ENCODE data around the gene DLK1. TPM values are rescaled to one million over a fixed set of nuclear protein-coding genes. Genes with fewer than 3 reads are reported as not detected.

DLK1 gene
- total RNA-seq, 1 experiment from 2014 or later: 3.3 TPM

GRCh38 chr14:100712490-100712889 lies 14.2 kb upstream of the DLK1 start:
- DNase-seq (ENCODE audit: low spot score) (no peak), ATAC-seq (no peak)
- H3K4me1 Mint-ChIP-seq: peaks cover 27% of the 10 kb centered on the region
- no peaks in the 10 kb centered on the region for H3K36me3 Mint-ChIP-seq
- no peak overlapping the region for H3K4me3 Mint-ChIP-seq
- no peak for TF ChIP-seq STAT6 (CRISPR knock-in tag; conservative IDR thresholded peaks at IDR 0.05; ENCODE audit: low read depth)
- TF ChIP-seq ARID4B (CRISPR knock-in tag; IDR thresholded peaks at IDR 0.05; ENCODE audit: borderline replicate concordance): no peak
- TF ChIP-seq CBFB (CRISPR knock-in tag; IDR thresholded peaks at IDR 0.05; ENCODE audit: low read depth): no peak
- TF ChIP-seq, protein P1, sequence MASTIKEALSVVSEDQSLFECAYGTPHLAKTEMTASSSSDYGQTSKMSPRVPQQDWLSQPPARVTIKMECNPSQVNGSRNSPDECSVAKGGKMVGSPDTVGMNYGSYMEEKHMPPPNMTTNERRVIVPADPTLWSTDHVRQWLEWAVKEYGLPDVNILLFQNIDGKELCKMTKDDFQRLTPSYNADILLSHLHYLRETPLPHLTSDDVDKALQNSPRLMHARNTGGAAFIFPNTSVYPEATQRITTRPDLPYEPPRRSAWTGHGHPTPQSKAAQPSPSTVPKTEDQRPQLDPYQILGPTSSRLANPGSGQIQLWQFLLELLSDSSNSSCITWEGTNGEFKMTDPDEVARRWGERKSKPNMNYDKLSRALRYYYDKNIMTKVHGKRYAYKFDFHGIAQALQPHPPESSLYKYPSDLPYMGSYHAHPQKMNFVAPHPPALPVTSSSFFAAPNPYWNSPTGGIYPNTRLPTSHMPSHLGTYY (CRISPR knock-in tag; IDR thresholded peaks at IDR 0.05): no peak
- no peak for TF ChIP-seq ELF4 (CRISPR knock-in tag; IDR thresholded peaks at IDR 0.05; ENCODE audit: low read depth)
- no peak for TF ChIP-seq ZNF138 (CRISPR knock-in tag; conservative IDR thresholded peaks at IDR 0.05)
- no peak for TF ChIP-seq CTCF (IDR thresholded peaks at IDR 0.05)
- no peak for TF ChIP-seq NFE2L1 (CRISPR knock-in tag; IDR thresholded peaks at IDR 0.05)
- TF ChIP-seq KAT7 (CRISPR knock-in tag; IDR thresholded peaks at IDR 0.05; ENCODE audit: borderline replicate concordance): no peak
- TF ChIP-seq CREM (CRISPR knock-in tag; IDR thresholded peaks at IDR 0.05): no peak
- TF ChIP-seq, protein P2, sequence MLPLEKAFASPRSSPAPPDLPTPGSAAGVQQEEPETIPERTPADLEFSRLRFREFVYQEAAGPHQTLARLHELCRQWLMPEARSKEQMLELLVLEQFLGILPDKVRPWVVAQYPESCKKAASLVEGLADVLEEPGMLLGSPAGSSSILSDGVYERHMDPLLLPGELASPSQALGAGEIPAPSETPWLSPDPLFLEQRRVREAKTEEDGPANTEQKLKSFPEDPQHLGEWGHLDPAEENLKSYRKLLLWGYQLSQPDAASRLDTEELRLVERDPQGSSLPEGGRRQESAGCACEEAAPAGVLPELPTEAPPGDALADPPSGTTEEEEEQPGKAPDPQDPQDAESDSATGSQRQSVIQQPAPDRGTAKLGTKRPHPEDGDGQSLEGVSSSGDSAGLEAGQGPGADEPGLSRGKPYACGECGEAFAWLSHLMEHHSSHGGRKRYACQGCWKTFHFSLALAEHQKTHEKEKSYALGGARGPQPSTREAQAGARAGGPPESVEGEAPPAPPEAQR (CRISPR knock-in tag; IDR thresholded peaks at IDR 0.05): no peak
- TF ChIP-seq, protein P3, sequence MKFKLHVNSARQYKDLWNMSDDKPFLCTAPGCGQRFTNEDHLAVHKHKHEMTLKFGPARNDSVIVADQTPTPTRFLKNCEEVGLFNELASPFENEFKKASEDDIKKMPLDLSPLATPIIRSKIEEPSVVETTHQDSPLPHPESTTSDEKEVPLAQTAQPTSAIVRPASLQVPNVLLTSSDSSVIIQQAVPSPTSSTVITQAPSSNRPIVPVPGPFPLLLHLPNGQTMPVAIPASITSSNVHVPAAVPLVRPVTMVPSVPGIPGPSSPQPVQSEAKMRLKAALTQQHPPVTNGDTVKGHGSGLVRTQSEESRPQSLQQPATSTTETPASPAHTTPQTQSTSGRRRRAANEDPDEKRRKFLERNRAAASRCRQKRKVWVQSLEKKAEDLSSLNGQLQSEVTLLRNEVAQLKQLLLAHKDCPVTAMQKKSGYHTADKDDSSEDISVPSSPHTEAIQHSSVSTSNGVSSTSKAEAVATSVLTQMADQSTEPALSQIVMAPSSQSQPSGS (CRISPR knock-in tag; IDR thresholded peaks at IDR 0.05; ENCODE audit: borderline replicate concordance, low read depth): no peak
- TF ChIP-seq ETV6 (CRISPR knock-in tag; IDR thresholded peaks at IDR 0.05): no peak
- TF ChIP-seq NFATC4 (CRISPR knock-in tag; IDR thresholded peaks at IDR 0.05): no peak
- TF ChIP-seq PRRX2 (CRISPR knock-in tag; IDR thresholded peaks at IDR 0.05): no peak
- H3K9me3 Mint-ChIP-seq: peaks cover 5% of the 10 kb centered on the region; the same call in 1 of the 2 replicates
- peaks cover 18% of the 10 kb centered on the region for H3K27me3 Mint-ChIP-seq (ENCODE audit: low read depth)
- ChIA-PET POLR2A (no interaction called here), CTCF (no interaction called here)
- H3K27ac Mint-ChIP-seq: no peak overlapping the region
